ENCODE results near the gene MCMBP. TPM values are rescaled to one million over a fixed set of nuclear protein-coding genes. Genes with fewer than 3 reads are reported as not detected.

The MCMBP gene
- polyA plus RNA-seq, 1 donor (not counting 4 experiments of a cell fraction or from before 2014, with no cell fraction given): 74.4 TPM

- dilution Hi-C loops (cut with MboI; ENCODE audit: extremely low pct_ligation_motif_present, low sequenced_read_pairs): no loop called here
Observed at GRCh38 chr10:119811122-119811521, 61.5 kb downstream of the MCMBP start.

GRCh38 chr10:119807960-119808697 lies 64.5 kb downstream of the MCMBP start:
- Histone ChIP-seq H3K36me3 (ENCODE audit: control insufficient read depth in 2 of 2, extremely low read depth in 1 of 2, insufficient read depth in 2 of 2, low read length in 2 of 2) (peaks cover 4 to 10% of the 10 kb centered on the region in 2 experiments), H3K27ac (ENCODE audit: control insufficient read depth, insufficient read depth, low read length) (no peak overlapping the region)
- FAIRE-seq: peak; percentile 58

More at GRCh38 chr10:119811122-119811521, 61.5 kb downstream of the MCMBP start:
- Histone ChIP-seq H3K9me3 (ENCODE audit: control insufficient read depth, low read depth, low read length) (no peaks in the 10 kb centered on the region), H2AFZ (ENCODE audit: control insufficient read depth, low read length) (no peak overlapping the region), H3K4me2 (ENCODE audit: control insufficient read depth, extremely low read depth, insufficient read depth, low read depth, low read length) (no peak overlapping the region), H3K4me1 (ENCODE audit: control insufficient read depth, extremely low read depth, insufficient read depth, low read length) (no peaks in the 10 kb centered on the region), H3K9me1 (ENCODE audit: control insufficient read depth, extremely low read depth, insufficient read depth, low read length) (no peaks in the 10 kb centered on the region), H3K9ac (ENCODE audit: control insufficient read depth, extremely low read depth, insufficient read depth, low read length) (no peak overlapping the region), H3K36me3 (ENCODE audit: control insufficient read depth in 2 of 2, extremely low read depth in 1 of 2, insufficient read depth in 2 of 2, low read length in 2 of 2) (peaks cover 10 to 12% of the 10 kb centered on the region in 2 experiments), H3K27ac (ENCODE audit: control insufficient read depth, insufficient read depth, low read length) (no peak overlapping the region), H3K4me3 (ENCODE audit: control insufficient read depth in 2 of 3, extremely low read depth in 1 of 3, insufficient read depth in 2 of 3, low read depth in 1 of 3, low read length in 3 of 3) (no peak overlapping the region), H4K20me1 (ENCODE audit: control insufficient read depth, extremely low read depth, insufficient read depth, low read length) (no peaks in the 10 kb centered on the region), H3K27me3 (ENCODE audit: control insufficient read depth, extremely low read depth, insufficient read depth, low read length) (no peaks in the 10 kb centered on the region), H3K79me2 (ENCODE audit: control insufficient read depth, insufficient read depth, low read length) (no peaks in the 10 kb centered on the region)
- FAIRE-seq (no peak), DNase-seq (ENCODE audit: low read depth, low spot score) (no peak)
- no peak for TF ChIP-seq CTCF (optimal IDR thresholded peaks at IDR 0.05 in 1 of 3, IDR thresholded peaks at IDR 0.05 in 1 of 3, conservative IDR thresholded peaks at IDR 0.05 in 1 of 3; ENCODE audit: extremely low read depth in 1 of 3, insufficient read depth in 2 of 3, low read length in 3 of 3)
- TF ChIP-seq EZH2 (IDR thresholded peaks at IDR 0.05; ENCODE audit: low read length): no peak

More at GRCh38 chr10:119807960-119808697, 64.5 kb downstream of the MCMBP start:
- no peaks in the 10 kb centered on the region for H3K9me3 ChIP-seq (ENCODE audit: control insufficient read depth, low read depth, low read length)
- H3K4me1 ChIP-seq (ENCODE audit: control insufficient read depth, extremely low read depth, insufficient read depth, low read length): no peaks in the 10 kb centered on the region
- no peak overlapping the region for H3K9ac ChIP-seq (ENCODE audit: control insufficient read depth, extremely low read depth, insufficient read depth, low read length)
- no peaks in the 10 kb centered on the region for H3K79me2 ChIP-seq (ENCODE audit: control insufficient read depth, insufficient read depth, low read length)
- H3K4me2 ChIP-seq (ENCODE audit: control insufficient read depth, extremely low read depth, insufficient read depth, low read depth, low read length): no peak overlapping the region
- no peaks in the 10 kb centered on the region for H4K20me1 ChIP-seq (ENCODE audit: control insufficient read depth, extremely low read depth, insufficient read depth, low read length)
- H3K27me3 ChIP-seq (ENCODE audit: control insufficient read depth, extremely low read depth, insufficient read depth, low read length): no peaks in the 10 kb centered on the region
- no peak overlapping the region for H2AFZ ChIP-seq (ENCODE audit: control insufficient read depth, low read length)
- TF ChIP-seq EZH2 (IDR thresholded peaks at IDR 0.05; ENCODE audit: low read length): no peak
- no peak for TF ChIP-seq CTCF (optimal IDR thresholded peaks at IDR 0.05 in 1 of 3, IDR thresholded peaks at IDR 0.05 in 1 of 3, conservative IDR thresholded peaks at IDR 0.05 in 1 of 3; ENCODE audit: extremely low read depth in 1 of 3, insufficient read depth in 2 of 3, low read length in 3 of 3)
- no peaks in the 10 kb centered on the region for H3K9me1 ChIP-seq (ENCODE audit: control insufficient read depth, extremely low read depth, insufficient read depth, low read length)
- H3K4me3 ChIP-seq (ENCODE audit: control insufficient read depth in 2 of 3, extremely low read depth in 1 of 3, insufficient read depth in 2 of 3, low read depth in 1 of 3, low read length in 3 of 3): no peak overlapping the region
- dilution Hi-C loops (cut with MboI; ENCODE audit: extremely low pct_ligation_motif_present, low sequenced_read_pairs): no loop called here
- DNase-seq (ENCODE audit: low read depth, low spot score): peak; percentile 7
